GM12878 (cell line): Measurements from ENCODE around the gene DNAJB6. TPM values are rescaled to one million over a fixed set of nuclear protein-coding genes. Genes with fewer than 3 reads are reported as not detected.

Source experiments
- ATAC-seq: fragments of 200-7000 bp; cut with Tn5 transposase; 3 replicates; pipeline ENCODE4 v1.9.1; 2020; ENCODE audit warnings: mild to moderate bottlenecking, moderate library complexity
- BruUV-seq: library from RNA; stranded (reverse); fragments of 400-500 nt; replicated peaks from 2 replicates; lab custom pipeline; 2021; lab: Mats Ljungman, UMichigan
- CTCF ChIA-PET: fragments of 300-600 bp; sonication (Branson Sonifier 250); formaldehyde crosslinking; extraction: SDS; loops from one replicate; lab custom pipeline; 2021; ENCODE audit warnings: inconsistent platforms; lab: Yijun Ruan, JAX
- POLR2A ChIA-PET: fragments of 350-600 bp; formaldehyde crosslinking; extraction: SDS; loops from one replicate; lab custom pipeline; 2021; ENCODE audit warnings: inconsistent platforms; lab: Charles Lee
- RAD21 ChIA-PET: fragments of 300-600 bp; sonication (Branson Sonifier 250); formaldehyde crosslinking; loops from one replicate; lab custom pipeline; 2023; ENCODE audit warnings: antibody characterized with exemption; ENCODE audit not compliant: unreplicated experiment; lab: Charles Lee
- SMC1A ChIA-PET: fragments of 300-600 bp; sonication (Branson Sonifier 250); formaldehyde crosslinking; loops from one replicate; lab custom pipeline; 2023; ENCODE audit not compliant: unreplicated experiment, uncharacterized antibody; lab: Charles Lee
- DNase-seq: peaks from one replicate; pipeline ENCODE4 v3.0.0-alpha.2; 2011; ENCODE audit warnings: low read depth, low spot score
- FAIRE-seq: peaks from 3 replicates; lab custom pipeline; 2011; peaks lifted over from hg19 to GRCh38; lab: Jason Lieb, UNC
- H2AFZ ChIP-seq: 2 replicates; pipeline ENCODE4 v1.6.0; 2011; ENCODE audit warnings: low read depth, low read length, control low read depth; ENCODE audit not compliant: control insufficient read depth
- H3K27ac ChIP-seq: 2 replicates; pipeline ENCODE4 v1.5.1; 2011; ENCODE audit warnings: control low read depth; ENCODE audit not compliant: control insufficient read depth, insufficient read depth
- H3K27me3 ChIP-seq, 2 experiments: replicated peaks in 1 of 2; 2 replicates each; pipeline versions ENCODE4 v1.6.0 to v1.6.1; 2011; ENCODE audit warnings: low read length in 1 of 2; ENCODE audit not compliant: control insufficient read depth in 2 of 2, insufficient read depth in 2 of 2
- H3K36me3 ChIP-seq, 2 experiments: 2 replicates each; pipeline ENCODE4 v1.5.1; 2011; ENCODE audit warnings: low read length in 1 of 2; ENCODE audit not compliant: control insufficient read depth in 2 of 2, insufficient read depth in 2 of 2
- H3K4me1 ChIP-seq: 2 replicates; pipeline ENCODE4 v1.6.1; 2011; ENCODE audit warnings: mild to moderate bottlenecking, low read length, moderate library complexity, mixed read lengths; ENCODE audit not compliant: control insufficient read depth, insufficient read depth
- H3K4me2 ChIP-seq: 2 replicates; pipeline ENCODE4 v1.6.0; 2011; ENCODE audit warnings: control low read depth; ENCODE audit not compliant: control insufficient read depth, insufficient read depth
- H3K4me3 ChIP-seq: fragments of 200-600 bp; sonication (generic); 2 replicates; pipeline ENCODE4 v1.5.1; 2016
- H3K79me2 ChIP-seq: 2 replicates; pipeline ENCODE4 v1.6.0; 2011; ENCODE audit warnings: low read length; ENCODE audit not compliant: control insufficient read depth, insufficient read depth
- H3K9ac ChIP-seq: 2 replicates; pipeline ENCODE4 v1.8.0; 2011; ENCODE audit warnings: low read length, control low read depth, mixed read lengths; ENCODE audit not compliant: control insufficient read depth, insufficient read depth
- H3K9me3 ChIP-seq: replicated peaks from 3 replicates; pipeline ENCODE4 v1.5.1; 2011; ENCODE audit warnings: mild to moderate bottlenecking, low read length; ENCODE audit not compliant: control insufficient read depth, insufficient read depth
- H4K20me1 ChIP-seq: 2 replicates; pipeline ENCODE4 v1.6.0; 2011; ENCODE audit not compliant: control insufficient read depth, insufficient read depth
- BCL3 ChIP-seq: IDR thresholded peaks from 2 replicates; pipeline ENCODE4 v1.6.1; 2011; ENCODE audit warnings: borderline replicate concordance, low read depth, mild to moderate bottlenecking, moderate library complexity, low read length; ENCODE audit not compliant: insufficient read depth, poor library complexity, severe bottlenecking
- BMI1 ChIP-seq: fragments of 450-650 bp; IDR thresholded peaks from 2 replicates; pipeline ENCODE4 v1.6.1; 2016; ENCODE audit warnings: mild to moderate bottlenecking, moderate library complexity, borderline replicate concordance
- CBFB ChIP-seq: IDR thresholded peaks from 2 replicates; pipeline ENCODE4 v1.6.1; 2016; ENCODE audit warnings: antibody characterized with exemption, low read depth
- CBX5 ChIP-seq: sonication (generic); IDR thresholded peaks from 2 replicates; pipeline ENCODE4 v1.6.1; 2016; ENCODE audit warnings: low read depth, moderate library complexity, mild to moderate bottlenecking, inconsistent platforms
- FOXK2 ChIP-seq: fragments of 450-650 bp; IDR thresholded peaks from 2 replicates; pipeline ENCODE4 v1.6.1; 2017; ENCODE audit warnings: mild to moderate bottlenecking, moderate library complexity
- FOXM1 ChIP-seq: IDR thresholded peaks from 2 replicates; pipeline ENCODE4 v1.6.1; 2012; ENCODE audit warnings: low read depth, mild to moderate bottlenecking, inconsistent platforms, low read length, moderate library complexity
- MEF2A ChIP-seq: IDR thresholded peaks from 2 replicates; pipeline ENCODE4 v1.6.1; 2011; ENCODE audit warnings: low read depth, mild to moderate bottlenecking, low read length, moderate library complexity; ENCODE audit not compliant: insufficient read depth
- MTA3 ChIP-seq: IDR thresholded peaks from 2 replicates; pipeline ENCODE4 v1.6.1; 2012; ENCODE audit warnings: low read length, inconsistent platforms, borderline replicate concordance
- PAX5 ChIP-seq: IDR thresholded peaks from 2 replicates; pipeline ENCODE4 v1.6.1; 2011; ENCODE audit warnings: low read depth, low read length, borderline replicate concordance
- RFX5 ChIP-seq: IDR thresholded peaks from 2 replicates; pipeline ENCODE4 v1.6.1; 2011; ENCODE audit warnings: low read depth, low read length, improper control_type of control experiment
- SUZ12 ChIP-seq: fragments of 200-600 bp; sonication (generic); IDR thresholded peaks from one replicate; pipeline ENCODE4 v1.6.1; 2018; ENCODE audit warnings: antibody characterized with exemption, mild to moderate bottlenecking; ENCODE audit not compliant: unreplicated experiment
- WRNIP1 ChIP-seq: IDR thresholded peaks from 2 replicates; pipeline ENCODE4 v1.6.1; 2011; ENCODE audit warnings: low read depth, low read length, improper control_type of control experiment, borderline replicate concordance
- ZBTB4 ChIP-seq: fragments of 450-650 bp; formaldehyde crosslinking; IDR thresholded peaks from 2 replicates; pipeline ENCODE4 v1.4.0; 2022; ENCODE audit warnings: mild to moderate bottlenecking, moderate library complexity
- WGBS: methylation state at CpG from one replicate; pipeline ENCODE4 v1.1.6; 2016; ENCODE audit warnings: low lambda C conversion rate; ENCODE audit not compliant: insufficient replicate concordance, insufficient coverage; ENCODE audit errors: missing lambda C conversion rate; 5-methylcytosine and 5-hydroxymethylcytosine counted together
- in situ Hi-C: fragments of 300-500 bp; cut with MboI; formaldehyde crosslinking; loops from 9 replicates; pipeline ENCODE4 v1.14.3; 2018; ENCODE audit warnings: mixed read lengths
- intact Hi-C: fragments of 100-400 bp; cut with micrococcal nuclease; formaldehyde crosslinking; loops from one replicate; pipeline ENCODE4 v1.14.2; 2022; ENCODE audit not compliant: unreplicated experiment
- polyA plus RNA-seq, 11 experiments: library from polyadenylated mRNA; depleted of rRNA in 4 of 11; unstranded in 6 of 11; stranded (reverse) in 5 of 11; fragments of >200 nt; fragmentation: Nextera tagmentation in 4 of 11; fragmentation: Illumina TruSeq in 1 of 11; extraction: Ambion mirVana in 4 of 11; extraction: Trizol in 1 of 11; gene quantifications; 1 replicate in 1 of 11; 2 replicates in 10 of 11; pipeline versions ENCODE4 v1.2.1 to v1.2.3, GENCODE V29; 2011 to 2016; ENCODE audit warnings: inconsistent platforms in 2 of 11, missing spikeins in 2 of 11, low read depth in 1 of 11
- total RNA-seq, 4 experiments: library from RNA; depleted of rRNA in 3 of 4; stranded (reverse); fragments of >200 nt in 3 of 4; fragmentation: Illumina TruSeq in 1 of 4; extraction: Trizol in 1 of 4; gene quantifications; 2 replicates each; pipeline versions ENCODE4 v1.2.1 to v1.2.3, GENCODE V29; 2013 to 2021

DNAJB6 gene
- total and polyA plus RNA-seq, 10 of the 15 experiments (the other 5 are each of a cell fraction or from before 2014, with no cell fraction given): 34.5 to 117 (median 53.1) TPM

- no peak overlapping the region for H3K4me3 ChIP-seq
- H2AFZ ChIP-seq: no peak overlapping the region
- no peak overlapping the region for H3K4me2 ChIP-seq
- intact Hi-C loops (no loop called here), in situ Hi-C loops (no loop called here)
- DNase-seq: no peak
- H3K27ac ChIP-seq: no peak overlapping the region
- 83% methylated on average over 15 of the region's 15 CpGs for WGBS
- H3K9ac ChIP-seq: no peak overlapping the region
- no peaks in the 10 kb centered on the region for H3K36me3 ChIP-seq
- TF ChIP-seq PAX5 (no peak), RFX5 (no peak), FOXK2 (no peak), ZBTB4 (CRISPR knock-in tag) (no peak), CBFB (no peak), FOXM1 (no peak), WRNIP1 (no peak), CBX5 (no peak), MTA3 (no peak), SUZ12 (no peak), MEF2A (no peak), BMI1 (no peak), BCL3 (no peak)
- H3K9me3 ChIP-seq: no peaks in the 10 kb centered on the region
- H3K4me1 ChIP-seq: no peaks in the 10 kb centered on the region
- RAD21 ChIA-PET: no interaction called here
- H4K20me1 ChIP-seq: no peaks in the 10 kb centered on the region
- ATAC-seq: no peak
- POLR2A ChIA-PET: no interaction called here
- H3K27me3 ChIP-seq: no peaks in the 10 kb centered on the region
- SMC1A ChIA-PET: no interaction called here
- no TSS peak for BruUV-seq
- no peak for FAIRE-seq
- CTCF ChIA-PET: no interaction called here
- H3K79me2 ChIP-seq: no peaks in the 10 kb centered on the region
Observed at GRCh38 chr7:157313645-157314044, 23.2 kb upstream of the DNAJB6 start.
